AG09319 (cell line): Measurements from ENCODE around the gene KLHDC8A.
"Not testable (repeated sequence)": the region's sequence is repeated elsewhere in the genome, so short reads cannot be mapped to it uniquely, and the experiment has no call there.

Source experiments
- DNase-seq: peaks from one replicate; pipeline ENCODE4 v3.0.0-alpha.2; 2010; ENCODE audit warnings: low read depth; ENCODE audit errors: extremely low read depth
- TF ChIP-seq, protein P1 (sequence below): IDR thresholded peaks from 2 replicates; pipeline ENCODE4 v1.5.1; 2011; ENCODE audit warnings: low read depth, mild to moderate bottlenecking, inconsistent platforms, low read length, moderate library complexity

Gene KLHDC8A

DNA sequence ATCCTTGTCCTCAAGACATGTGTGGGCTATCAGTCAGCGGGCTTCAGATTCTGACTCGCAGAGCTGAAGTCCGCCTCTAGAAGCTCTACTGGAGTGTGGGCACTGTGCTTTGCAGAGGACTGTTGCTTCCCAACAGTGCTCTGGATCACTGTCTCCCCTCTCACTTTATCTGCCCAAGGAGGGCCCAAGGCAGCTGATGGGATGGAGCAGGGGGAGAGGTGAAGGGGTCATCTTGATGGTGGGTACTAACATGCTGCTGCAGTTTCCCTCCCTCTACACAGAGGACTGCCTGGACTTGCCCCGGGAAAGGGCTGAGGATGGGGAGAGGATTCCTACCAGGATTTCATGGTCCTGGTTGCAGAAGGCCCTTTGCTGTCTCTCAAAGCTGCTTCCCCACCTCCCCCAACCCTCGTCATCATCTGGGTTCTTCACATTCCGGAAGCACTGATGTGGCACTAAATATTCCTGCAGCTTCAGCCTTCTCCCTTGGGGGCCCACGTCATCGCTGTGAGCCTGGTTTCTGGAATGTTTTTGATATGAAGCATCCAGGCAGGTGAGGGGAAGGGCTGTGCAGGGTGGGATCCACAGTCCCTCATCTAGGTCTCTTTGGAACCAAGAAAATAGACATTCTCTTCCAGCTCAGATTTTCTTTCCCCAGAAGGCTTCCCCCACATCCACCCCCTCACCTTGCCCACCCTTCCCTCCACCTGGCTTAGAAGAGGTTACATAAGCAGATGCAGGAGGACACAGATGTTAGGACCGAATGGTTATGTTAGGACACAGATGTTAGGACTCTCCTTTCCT, 58.3 kb downstream of the KLHDC8A start:
- TF ChIP-seq, protein P1, sequence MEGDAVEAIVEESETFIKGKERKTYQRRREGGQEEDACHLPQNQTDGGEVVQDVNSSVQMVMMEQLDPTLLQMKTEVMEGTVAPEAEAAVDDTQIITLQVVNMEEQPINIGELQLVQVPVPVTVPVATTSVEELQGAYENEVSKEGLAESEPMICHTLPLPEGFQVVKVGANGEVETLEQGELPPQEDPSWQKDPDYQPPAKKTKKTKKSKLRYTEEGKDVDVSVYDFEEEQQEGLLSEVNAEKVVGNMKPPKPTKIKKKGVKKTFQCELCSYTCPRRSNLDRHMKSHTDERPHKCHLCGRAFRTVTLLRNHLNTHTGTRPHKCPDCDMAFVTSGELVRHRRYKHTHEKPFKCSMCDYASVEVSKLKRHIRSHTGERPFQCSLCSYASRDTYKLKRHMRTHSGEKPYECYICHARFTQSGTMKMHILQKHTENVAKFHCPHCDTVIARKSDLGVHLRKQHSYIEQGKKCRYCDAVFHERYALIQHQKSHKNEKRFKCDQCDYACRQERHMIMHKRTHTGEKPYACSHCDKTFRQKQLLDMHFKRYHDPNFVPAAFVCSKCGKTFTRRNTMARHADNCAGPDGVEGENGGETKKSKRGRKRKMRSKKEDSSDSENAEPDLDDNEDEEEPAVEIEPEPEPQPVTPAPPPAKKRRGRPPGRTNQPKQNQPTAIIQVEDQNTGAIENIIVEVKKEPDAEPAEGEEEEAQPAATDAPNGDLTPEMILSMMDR, result no peak
- peak; percentile 85 for DNase-seq

DNA sequence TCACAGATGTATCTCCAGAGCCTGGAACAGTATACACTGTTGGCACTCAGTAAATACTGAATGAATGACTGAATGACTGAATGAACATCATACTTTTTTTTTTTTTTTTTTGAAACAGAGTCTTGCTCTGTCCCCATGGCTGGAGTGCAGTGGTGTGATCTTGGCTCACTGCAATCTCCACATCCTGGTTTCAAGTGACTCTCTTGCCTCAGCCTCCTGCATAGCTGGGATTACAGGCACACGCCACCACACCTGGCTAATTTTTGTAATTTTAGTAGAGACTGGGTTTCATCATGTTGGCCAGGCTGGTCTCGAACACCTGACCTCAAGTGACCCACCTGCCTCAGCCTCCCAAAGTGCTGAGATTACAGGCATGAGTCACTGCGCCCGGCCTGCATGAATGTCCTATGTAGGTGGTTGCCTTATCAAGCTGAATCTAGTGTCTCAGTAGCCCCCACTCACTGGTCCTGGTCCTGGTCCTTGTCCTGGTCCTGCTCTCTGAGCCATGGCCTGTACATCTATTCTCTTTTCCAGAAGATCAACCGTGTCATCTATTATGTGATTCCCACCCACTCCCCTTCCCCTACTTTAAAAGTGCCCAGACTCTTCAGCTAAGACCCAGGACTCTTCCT, 59.1 kb downstream of the KLHDC8A start:
- not testable (repeated sequence) for DNase-seq

DNA sequence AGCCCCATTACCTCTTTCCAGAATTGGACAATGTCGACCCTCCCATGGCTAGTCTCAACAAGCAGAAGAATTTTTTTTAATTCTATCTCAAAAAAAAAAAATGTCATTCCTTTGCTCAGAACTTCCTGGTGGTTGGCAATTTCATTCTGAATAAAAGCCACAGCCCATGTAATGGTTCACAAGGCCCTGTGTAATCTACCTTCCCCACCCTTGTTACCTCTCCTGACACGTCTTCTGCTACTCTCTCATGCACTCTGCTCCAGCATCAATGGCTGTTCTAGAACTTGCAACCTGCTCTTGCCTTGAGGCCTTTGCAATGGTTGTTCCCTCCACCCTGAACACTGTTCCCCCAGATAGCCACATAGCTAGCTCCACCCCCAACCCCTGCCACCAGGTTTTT, 60.6 kb downstream of the KLHDC8A start:
- TF ChIP-seq, protein P1, result no peak
- DNase-seq, result no peak

DNA sequence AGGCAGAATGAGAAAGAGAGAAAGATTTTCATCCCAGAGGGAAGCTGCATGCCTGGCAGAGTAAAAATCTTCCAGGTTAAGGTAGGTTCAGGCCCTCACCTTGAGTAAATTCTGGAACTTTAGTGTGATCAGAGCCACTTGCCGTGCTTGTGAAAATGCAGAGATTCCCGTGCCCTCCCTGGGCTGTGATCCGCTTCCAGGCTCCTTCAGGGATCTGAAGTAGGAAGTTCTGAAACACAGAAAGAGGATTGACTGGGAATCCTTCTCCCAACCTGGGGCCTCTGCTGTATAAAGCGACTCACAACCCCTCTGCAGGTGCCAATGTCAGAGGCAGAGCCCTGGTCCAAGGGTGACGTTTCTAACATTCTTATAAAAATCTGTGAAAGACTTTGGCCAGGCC, 61.8 kb downstream of the KLHDC8A start:
- TF ChIP-seq, protein P1, result no peak
- no peak for DNase-seq

DNA sequence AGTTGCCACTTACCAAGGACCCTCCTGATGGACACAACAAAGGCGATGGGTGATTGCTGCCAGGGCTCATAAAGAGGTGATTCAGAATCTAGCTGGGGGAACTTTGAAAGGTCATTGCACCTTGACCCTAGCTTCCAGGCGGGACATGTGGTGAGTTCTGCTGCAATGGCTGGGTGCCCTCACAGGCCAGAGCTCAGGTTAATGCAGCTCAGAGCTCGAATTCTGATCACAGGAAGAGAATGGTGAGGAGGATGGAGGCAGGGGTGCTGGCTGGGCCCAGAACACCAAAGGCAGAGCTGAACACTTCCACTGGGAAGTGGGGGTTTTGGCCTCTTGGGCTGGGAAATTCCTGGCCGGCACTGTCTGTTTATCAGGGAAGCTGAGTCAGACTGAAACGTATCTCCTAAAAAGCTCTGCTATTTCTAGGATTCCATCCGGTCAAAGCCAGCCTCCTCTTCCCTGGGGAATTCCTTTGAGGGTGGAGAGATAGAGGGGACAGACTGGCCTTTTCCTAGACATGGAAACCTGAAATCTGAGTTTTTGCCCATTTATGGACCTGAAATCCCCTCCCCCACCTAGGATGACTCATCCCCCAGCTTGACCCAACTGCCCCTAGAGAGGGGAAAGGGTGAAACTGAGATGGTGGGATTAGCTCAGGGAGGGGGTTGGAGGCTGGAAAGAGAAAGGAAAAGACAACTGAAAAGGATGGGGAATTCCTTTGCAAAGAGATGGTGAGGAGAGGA, 62.4 kb downstream of the KLHDC8A start:
- TF ChIP-seq, protein P1, result no peak
- peak; percentile 79 for DNase-seq

DNA sequence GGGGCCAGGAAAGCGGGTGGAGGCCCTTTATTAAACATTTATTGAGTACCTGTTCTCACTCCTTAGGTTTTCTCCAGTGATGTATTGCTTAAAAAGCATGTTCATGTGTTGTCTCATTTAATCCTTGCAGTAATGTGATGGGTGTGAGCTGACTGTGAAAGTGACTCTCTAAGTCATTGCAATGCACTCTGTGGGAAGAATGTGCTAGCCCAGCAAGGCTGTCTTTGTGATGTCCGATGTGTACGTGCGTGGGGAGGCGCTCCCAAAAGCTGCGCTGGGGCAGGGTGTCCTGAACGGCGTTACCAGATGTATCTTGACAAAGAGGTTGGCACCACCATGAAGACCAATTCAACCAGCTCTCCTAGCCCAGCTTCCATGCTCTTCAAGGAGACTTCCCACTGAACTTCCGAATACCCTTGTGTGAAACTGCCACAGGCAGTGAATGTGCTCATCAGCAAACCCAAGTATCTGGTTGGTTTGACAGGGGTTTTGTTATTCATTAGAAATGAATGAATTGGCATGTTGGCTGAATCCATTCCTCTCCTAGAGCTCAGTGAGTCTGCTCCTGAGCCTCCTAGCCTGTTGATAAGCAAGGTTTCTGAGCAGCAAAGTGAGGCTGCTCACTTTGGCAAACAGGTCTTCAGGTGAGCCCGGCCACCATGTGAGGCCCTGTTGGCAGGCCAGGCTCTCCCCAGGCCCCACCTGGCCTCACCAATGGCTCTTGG, 63.2 kb downstream of the KLHDC8A start:
- TF ChIP-seq, protein P1, result no peak
- no peak for DNase-seq

DNA sequence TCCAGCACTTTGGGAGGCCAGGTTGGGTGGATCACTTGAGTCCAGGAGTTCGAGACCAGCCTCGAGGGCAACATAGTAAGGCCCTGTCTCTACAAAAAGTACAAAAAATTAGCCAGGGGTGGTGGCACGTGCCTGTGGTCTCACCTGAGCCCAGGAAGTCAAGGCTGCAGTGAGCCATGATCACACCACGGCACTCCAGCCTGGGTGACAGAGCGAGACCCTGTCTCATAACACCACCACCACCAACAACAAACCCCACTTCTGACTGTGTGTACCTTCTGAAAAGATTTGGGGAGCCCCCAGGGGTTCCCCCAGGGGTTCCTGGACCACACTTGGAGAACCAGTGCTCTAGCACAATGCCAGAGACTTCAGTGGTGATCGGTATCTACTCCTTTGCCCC, 65.1 kb downstream of the KLHDC8A start:
- DNase-seq, result no peak
- TF ChIP-seq, protein P1, result no peak
